ENCODE results near the gene PPP1R36. TPM values are rescaled to one million over a fixed set of nuclear protein-coding genes. Genes with fewer than 3 reads are reported as not detected.
A peak's percentile ranks its signal among the peaks of the same experiment; 100 is the strongest.

Gene PPP1R36, protein sequence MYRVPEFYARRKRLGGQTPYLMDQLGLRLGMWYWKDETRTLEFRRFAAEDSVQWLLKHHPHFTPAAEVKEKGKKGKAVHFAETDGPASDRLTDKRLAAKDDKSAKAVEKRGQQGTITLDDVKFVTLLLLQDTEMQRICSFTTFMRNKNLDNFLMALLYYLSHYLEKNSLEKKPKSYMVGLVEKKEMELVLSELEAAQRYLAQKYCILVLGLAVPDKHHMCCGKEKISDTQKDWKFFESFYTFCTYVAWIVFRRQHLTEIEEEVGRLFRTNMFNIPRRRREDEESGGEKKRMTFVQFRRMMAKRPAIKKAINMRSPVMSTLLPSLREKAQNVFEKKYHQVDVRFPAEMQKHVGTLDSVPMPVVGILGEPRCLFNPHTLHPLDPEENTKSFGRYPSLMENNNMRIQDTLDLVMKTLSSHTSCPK
- 0.40 TPM for polyA plus RNA-seq (2013, experiment 1 of 2)
- polyA plus RNA-seq (2013, experiment 2 of 2), result 0.32 TPM

GRCh38 chr14:64549791-64550620, at the start of gene PPP1R36:
PPP1R36 (plus strand) TSS chr14:64549961; CDS start chr14:64549998, 37 bp downstream.
- Histone ChIP-seq H3K4me3 (ENCODE audit: low read length) (peak within 1 kb of the TSS; percentile 62), H3K4me1 (ENCODE audit: insufficient read depth, low read length) (peaks cover 14% of the 10 kb centered on the region), H3K36me3 (ENCODE audit: insufficient read depth, low read length) (no peaks in the 10 kb centered on the region), H3K9ac (ENCODE audit: low read depth, low read length) (0 out of 2 replicates have a peak within 1 kb of the TSS, but pooled peaks have one; percentile 50), H3K27ac (ENCODE audit: low read depth, low read length) (no peak within 1 kb of the TSS), H3K27me3 (ENCODE audit: insufficient read depth, low read length) (peaks cover 39% of the 10 kb centered on the region), H3K9me3 (ENCODE audit: insufficient read depth, low read depth, low read length) (no peaks in the 10 kb centered on the region)
- 5% methylated on average over 52 of the region's 54 CpGs for WGBS

GRCh38 chr14:64500088-64500487, 49.7 kb upstream of the PPP1R36 start:
- Histone ChIP-seq H3K9ac (ENCODE audit: low read depth, low read length) (no peak overlapping the region), H3K4me3 (ENCODE audit: low read length) (no peak overlapping the region), H3K4me1 (ENCODE audit: insufficient read depth, low read length) (peaks cover 14% of the 10 kb centered on the region), H3K27ac (ENCODE audit: low read depth, low read length) (no peak overlapping the region), H3K9me3 (ENCODE audit: insufficient read depth, low read depth, low read length) (no peaks in the 10 kb centered on the region), H3K27me3 (ENCODE audit: insufficient read depth, low read length) (no peaks in the 10 kb centered on the region), H3K36me3 (ENCODE audit: insufficient read depth, low read length) (peaks cover 19% of the 10 kb centered on the region)
- WGBS, result 100% methylated on average over 1 of the region's 1 CpG

DNA sequence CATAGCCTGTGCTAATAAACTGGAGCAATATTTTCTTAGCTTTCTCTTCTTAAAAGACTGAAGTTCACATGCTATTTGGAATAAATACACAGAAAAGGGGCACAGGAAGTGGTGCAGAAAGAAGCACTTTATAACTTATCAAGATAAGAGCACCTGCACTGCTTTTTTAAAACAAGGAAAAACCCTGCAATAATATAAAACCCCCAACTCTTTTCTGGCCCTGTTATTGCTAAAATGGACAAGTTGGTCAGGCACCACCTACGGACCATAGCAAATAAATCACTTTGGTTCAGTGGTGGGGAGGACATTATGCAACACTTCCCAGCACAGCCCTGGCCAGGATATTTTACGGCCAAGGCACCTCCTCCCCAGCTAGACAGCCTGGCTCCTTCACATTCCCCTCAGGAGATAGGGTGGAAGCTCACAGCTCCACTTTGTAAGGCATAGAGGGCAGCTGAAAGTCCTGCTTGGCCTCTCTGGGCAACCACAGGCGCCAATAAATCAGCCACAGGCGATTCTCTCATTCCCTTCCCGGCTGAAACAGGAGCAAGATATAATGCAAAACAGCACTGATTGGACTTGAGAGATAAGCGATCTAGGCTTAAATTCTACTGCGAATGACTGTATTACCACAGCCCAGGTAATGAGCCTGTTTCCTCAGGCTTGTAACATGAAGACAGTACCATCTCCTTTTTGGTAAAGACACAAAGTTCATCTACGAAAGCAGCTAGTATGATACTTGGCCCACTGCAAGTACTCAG, 48.2 kb upstream of the PPP1R36 start:
- H3K9me3 ChIP-seq (ENCODE audit: insufficient read depth, low read depth, low read length), result no peaks in the 10 kb centered on the region
- H3K36me3 ChIP-seq (ENCODE audit: insufficient read depth, low read length), result peaks cover 16% of the 10 kb centered on the region
- H3K4me1 ChIP-seq (ENCODE audit: insufficient read depth, low read length), result peaks cover 18% of the 10 kb centered on the region
- H3K4me3 ChIP-seq (ENCODE audit: low read length), result peak overlapping the region; percentile 95; the same call in 1 of the 2 replicates
- peak overlapping the region; percentile 22; the same call in 1 of the 2 replicates for H3K9ac ChIP-seq (ENCODE audit: low read depth, low read length)
- WGBS, result 81% methylated on average over 8 of the region's 8 CpGs
- no peaks in the 10 kb centered on the region for H3K27me3 ChIP-seq (ENCODE audit: insufficient read depth, low read length)
- H3K27ac ChIP-seq (ENCODE audit: low read depth, low read length), result no peak overlapping the region

DNA sequence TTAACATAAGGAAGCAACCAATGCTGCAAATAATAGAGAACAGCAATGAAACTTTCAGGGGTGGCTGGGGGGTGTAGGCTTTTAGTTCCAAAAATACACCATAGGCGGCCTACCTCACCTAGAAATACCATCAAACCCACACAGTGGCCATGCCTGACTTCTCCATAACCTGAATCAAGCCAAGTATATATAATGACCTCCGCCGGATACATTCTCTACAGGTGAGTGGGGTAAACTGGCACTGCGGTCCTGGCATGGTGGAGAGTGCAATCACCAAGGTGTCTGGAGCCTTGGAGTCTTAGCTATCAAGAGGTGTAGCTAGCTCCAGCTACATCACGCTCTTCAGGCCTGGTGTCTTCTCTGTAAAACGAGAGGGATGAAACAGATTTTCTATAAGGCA, 47.3 kb upstream of the PPP1R36 start:
- WGBS, result 82% methylated on average over 6 of the region's 6 CpGs
- Histone ChIP-seq H3K9me3 (ENCODE audit: insufficient read depth, low read depth, low read length) (no peaks in the 10 kb centered on the region), H3K36me3 (ENCODE audit: insufficient read depth, low read length) (peaks cover 10% of the 10 kb centered on the region), H3K4me3 (ENCODE audit: low read length) (peak overlapping the region; percentile 95), H3K27me3 (ENCODE audit: insufficient read depth, low read length) (no peaks in the 10 kb centered on the region), H3K9ac (ENCODE audit: low read depth, low read length) (peak overlapping the region; percentile 100), H3K4me1 (ENCODE audit: insufficient read depth, low read length) (peaks cover 25% of the 10 kb centered on the region), H3K27ac (ENCODE audit: low read depth, low read length) (no peak overlapping the region)

DNA sequence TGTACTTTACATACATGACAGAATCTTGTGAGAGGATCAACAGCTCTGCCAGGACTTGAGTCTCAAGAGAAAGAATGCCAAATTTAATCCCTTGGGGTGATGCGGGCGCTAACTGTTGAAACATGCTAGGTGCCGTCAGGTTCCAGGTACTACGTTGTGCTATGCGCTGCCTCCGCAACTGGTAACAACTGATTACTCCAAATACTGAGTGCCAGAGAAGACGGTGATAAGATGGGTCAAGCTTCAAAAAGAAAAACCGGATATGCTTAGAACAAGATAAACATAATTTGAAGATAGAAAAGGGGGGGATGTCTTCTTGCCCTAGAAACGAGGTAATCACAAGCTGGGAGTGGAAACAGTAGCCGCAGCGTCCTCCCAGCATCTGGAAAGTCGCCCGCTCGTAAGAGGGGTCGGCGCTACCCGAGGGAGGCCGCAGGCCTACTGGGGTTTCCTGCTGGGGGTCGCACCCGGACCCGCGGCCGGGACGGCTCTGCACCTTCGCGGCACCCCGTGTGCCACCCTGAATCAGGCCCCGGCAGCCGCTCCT, 46.8 kb upstream of the PPP1R36 start:
- Histone ChIP-seq H3K9me3 (ENCODE audit: insufficient read depth, low read depth, low read length) (no peaks in the 10 kb centered on the region), H3K27ac (ENCODE audit: low read depth, low read length) (peak overlapping the region; percentile 100), H3K27me3 (ENCODE audit: insufficient read depth, low read length) (no peaks in the 10 kb centered on the region), H3K9ac (ENCODE audit: low read depth, low read length) (peak overlapping the region; percentile 100), H3K36me3 (ENCODE audit: insufficient read depth, low read length) (peaks cover 5% of the 10 kb centered on the region), H3K4me3 (ENCODE audit: low read length) (peak overlapping the region; percentile 95), H3K4me1 (ENCODE audit: insufficient read depth, low read length) (peaks cover 31% of the 10 kb centered on the region)
- WGBS, result 6% methylated on average over 29 of the region's 29 CpGs

DNA sequence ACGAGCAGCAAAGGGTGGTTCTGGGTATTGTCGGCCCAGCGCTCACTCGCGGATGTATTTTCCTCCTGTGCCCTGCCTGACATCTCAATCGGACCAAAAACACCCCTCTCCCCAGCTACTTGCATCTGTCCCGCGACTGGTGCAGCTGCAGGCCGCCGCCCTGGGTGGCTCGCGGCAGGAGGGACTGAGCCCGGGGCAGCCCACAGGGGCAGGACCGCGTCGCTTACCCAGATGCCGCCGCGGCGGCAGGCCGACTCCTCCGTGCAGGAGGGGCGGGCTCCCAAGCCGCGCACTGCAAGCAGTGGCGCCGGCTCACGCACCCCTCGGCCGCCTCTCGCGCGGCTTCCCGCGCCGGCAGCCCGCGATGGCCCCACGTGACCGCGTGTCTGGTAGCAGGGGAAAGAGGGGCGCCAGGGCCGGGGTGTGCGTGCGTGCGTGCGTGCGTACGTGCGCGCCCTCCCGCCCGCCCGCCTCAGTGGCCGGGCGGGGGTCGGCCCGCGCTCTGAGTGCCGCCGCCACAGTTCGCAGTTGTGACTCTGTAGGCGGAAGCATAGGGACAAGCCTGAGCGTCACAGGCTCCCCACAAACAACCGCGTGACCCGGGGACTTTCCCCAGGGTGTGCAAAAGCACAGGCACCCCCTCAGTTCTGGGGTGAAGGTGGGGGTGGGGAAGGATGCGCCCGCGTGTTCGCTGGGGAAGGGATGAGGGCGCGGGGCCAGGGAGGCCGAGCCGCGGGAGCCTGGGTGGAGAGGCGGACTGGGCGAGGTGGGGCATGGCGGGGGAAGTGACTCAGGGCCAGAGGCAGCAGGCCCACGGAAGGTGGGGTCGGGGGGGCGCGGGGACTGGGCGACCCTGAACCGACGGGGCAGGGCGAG, 46.1 kb upstream of the PPP1R36 start, which contains the start of gene ZBTB25:
ZBTB25 (minus strand) TSS at position 405 of the 876 bp plus-strand sequence. CDS start 13,305 bp downstream, outside the sequence.
- WGBS, result under 1% methylated on average over 87 of the region's 87 CpGs
- Histone ChIP-seq H3K27ac (ENCODE audit: low read depth, low read length) (peak within 1 kb of the TSS; percentile 100), H3K4me1 (ENCODE audit: insufficient read depth, low read length) (peaks cover 37% of the 10 kb centered on the region)

GRCh38 chr14:64504310-64504896, 45.4 kb upstream of the PPP1R36 start, which contains the start of gene ZBTB1:
ZBTB1 (plus strand) TSS chr14:64504770; CDS start chr14:64521505, 16,735 bp downstream.
- under 1% methylated on average over 63 of the region's 63 CpGs for WGBS

More for the DNA sequence above, 46.1 kb upstream of the PPP1R36 start, which contains the start of gene ZBTB25:
- no peaks in the 10 kb centered on the region for H3K9me3 ChIP-seq (ENCODE audit: insufficient read depth, low read depth, low read length)
- peak within 1 kb of the TSS; percentile 100 for H3K9ac ChIP-seq (ENCODE audit: low read depth, low read length)
- peak within 1 kb of the TSS; percentile 95 for H3K4me3 ChIP-seq (ENCODE audit: low read length)
- no peaks in the 10 kb centered on the region for H3K27me3 ChIP-seq (ENCODE audit: insufficient read depth, low read length)
- H3K36me3 ChIP-seq (ENCODE audit: insufficient read depth, low read length), result peaks cover 5% of the 10 kb centered on the region

DNA sequence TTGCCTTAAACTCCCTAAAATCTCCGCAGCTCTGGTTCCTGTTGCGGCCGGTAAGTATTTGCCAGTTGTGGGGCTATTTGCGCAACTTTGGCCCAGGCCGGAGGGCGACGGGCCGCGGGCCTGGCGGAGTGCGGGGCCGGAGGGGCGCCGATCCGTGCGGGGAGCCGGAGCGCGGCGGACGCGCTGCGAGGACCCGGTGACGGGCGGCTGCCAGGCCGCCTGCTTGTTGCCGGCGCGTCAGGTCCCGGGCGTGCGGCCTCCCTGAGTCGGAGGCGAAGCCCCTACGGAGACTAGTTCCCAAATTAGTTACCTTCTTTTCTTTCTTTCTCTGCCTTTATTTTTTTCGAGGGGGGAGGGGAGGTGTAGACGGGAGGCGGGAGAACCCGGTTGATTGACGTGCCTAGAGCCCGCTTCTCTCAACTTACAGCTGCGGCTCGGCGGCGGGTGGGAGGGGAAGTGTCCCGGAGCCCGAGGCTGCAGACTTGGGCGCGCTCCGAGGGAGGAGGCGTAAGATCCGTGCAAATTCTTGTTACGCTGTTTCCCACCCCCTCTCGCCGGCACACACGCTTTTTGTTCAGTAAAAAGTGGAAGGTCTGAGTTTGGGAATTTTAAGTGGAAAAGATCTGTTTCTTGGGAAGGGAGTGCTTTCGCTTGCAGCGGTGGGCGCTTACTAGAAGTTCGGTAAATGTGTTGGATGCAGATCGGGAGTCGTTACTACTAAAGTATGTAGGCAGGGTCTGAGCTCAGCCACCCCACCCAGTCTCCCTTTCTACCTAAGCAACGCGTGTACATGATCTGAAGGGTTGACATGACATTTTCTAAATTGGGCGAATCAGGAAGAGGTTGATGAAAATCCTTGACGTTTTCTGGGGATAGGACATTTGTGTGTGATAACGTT, 44.6 kb upstream of the PPP1R36 start:
- Histone ChIP-seq H3K9me3 (ENCODE audit: insufficient read depth, low read depth, low read length) (no peaks in the 10 kb centered on the region), H3K9ac (ENCODE audit: low read depth, low read length) (peak overlapping the region; percentile 100), H3K4me1 (ENCODE audit: insufficient read depth, low read length) (peaks cover 43% of the 10 kb centered on the region), H3K27me3 (ENCODE audit: insufficient read depth, low read length) (no peaks in the 10 kb centered on the region), H3K36me3 (ENCODE audit: insufficient read depth, low read length) (no peaks in the 10 kb centered on the region; the same call in 1 of the 2 replicates), H3K4me3 (ENCODE audit: low read length) (peak overlapping the region; percentile 95), H3K27ac (ENCODE audit: low read depth, low read length) (peak overlapping the region; percentile 100)
- under 1% methylated on average over 66 of the region's 68 CpGs for WGBS

More at GRCh38 chr14:64504310-64504896, 45.4 kb upstream of the PPP1R36 start, which contains the start of gene ZBTB1:
- no peaks in the 10 kb centered on the region; the same call in 1 of the 2 replicates for H3K36me3 ChIP-seq (ENCODE audit: insufficient read depth, low read length)
- H3K27me3 ChIP-seq (ENCODE audit: insufficient read depth, low read length), result no peaks in the 10 kb centered on the region
- peak within 1 kb of the TSS; percentile 95 for H3K4me3 ChIP-seq (ENCODE audit: low read length)
- H3K4me1 ChIP-seq (ENCODE audit: insufficient read depth, low read length), result peaks cover 43% of the 10 kb centered on the region
- H3K9me3 ChIP-seq (ENCODE audit: insufficient read depth, low read depth, low read length), result no peaks in the 10 kb centered on the region
- peak within 1 kb of the TSS; percentile 100 for H3K9ac ChIP-seq (ENCODE audit: low read depth, low read length)
- peak within 1 kb of the TSS; percentile 100 for H3K27ac ChIP-seq (ENCODE audit: low read depth, low read length)

Measured in HUES64 (cell line).